Measurements from ENCODE around the gene GNG12. TPM values are rescaled to one million over a fixed set of nuclear protein-coding genes. Genes with fewer than 3 reads are reported as not detected.
"Not testable (repeated sequence)": the region's sequence is repeated elsewhere in the genome, so short reads cannot be mapped to it uniquely, and the experiment has no call there.

The GNG12 gene
- polyA plus RNA-seq, 12 donors, result 42.2 to 255 (median 56.9) TPM

GRCh38 chr1:67657152-67657551, 176.1 kb downstream of the GNG12 start:
- DNase-seq, result not testable (repeated sequence)

GRCh38 chr1:67655581-67655980, 177.7 kb downstream of the GNG12 start:
- DNase-seq, result no peak

GRCh38 chr1:67653304-67653703, 180.0 kb downstream of the GNG12 start:
- no peak for DNase-seq

GRCh38 chr1:67652800-67653199, 180.5 kb downstream of the GNG12 start:
- no peak for DNase-seq

Other genes with a start within 250 kb of the GNG12 start
- gene GADD45A, start 148.3 kb downstream of the GNG12 start, polyA plus RNA-seq (ENCODE audit: insufficient read length in 12 of 12), result 10 to 100 TPM in 11 of 12 donors, not detected in 1; 13.2 to 34.9 (median 16.4) TPM
- gene DIRAS3, start 217.2 kb upstream of the GNG12 start, polyA plus RNA-seq (ENCODE audit: insufficient read length in 12 of 12), result 1 to 10 TPM in 11 of 12 donors, not detected in 1; 3.5 to 8.6 (median 6.0) TPM